WTC11 (cell line): ENCODE measurements around the gene NDRG4. TPM values are rescaled to one million over a fixed set of nuclear protein-coding genes. Genes with fewer than 3 reads are reported as not detected.

Experiments used
- ATAC-seq: fragments of 200-7000 bp; cut with Tn5 transposase; 2 replicates; pipeline ENCODE4 v1.10.0; 2021; ENCODE audit warnings: mild to moderate bottlenecking, moderate library complexity
- CTCF ChIA-PET: fragments of 300-600 bp; sonication (Branson Sonifier 250); formaldehyde crosslinking; loops from one replicate; lab custom pipeline; 2021; ENCODE audit warnings: antibody characterized with exemption; lab: Charles Lee
- POLR2A ChIA-PET: fragments of 350-600 bp; sonication (Branson Sonifier 250); formaldehyde crosslinking; loops from one replicate; lab custom pipeline; 2021; ENCODE audit warnings: antibody characterized with exemption; lab: Charles Lee
- DNase-seq: peaks from one replicate; pipeline ENCODE4 v3.0.0; 2021; ENCODE audit warnings: low spot score
- H3K27ac Mint-ChIP-seq: 2 replicates; pipeline ENCODE4 v1.8.0; 2021; ENCODE audit warnings: mixed read lengths
- H3K27me3 Mint-ChIP-seq: 2 replicates; pipeline ENCODE4 v1.8.0; 2021; ENCODE audit warnings: low read depth, mild to moderate bottlenecking, moderate library complexity, mixed read lengths
- H3K36me3 Mint-ChIP-seq: 2 replicates; pipeline ENCODE4 v1.8.0; 2021; ENCODE audit warnings: mixed read lengths
- H3K4me1 Mint-ChIP-seq: 2 replicates; pipeline ENCODE4 v1.8.0; 2022; ENCODE audit warnings: mixed read lengths
- H3K4me3 Mint-ChIP-seq: 2 replicates; pipeline ENCODE4 v1.8.0; 2021; ENCODE audit warnings: mild to moderate bottlenecking, moderate library complexity, mixed read lengths
- H3K9me3 Mint-ChIP-seq: 2 replicates; pipeline ENCODE4 v1.8.0; 2021; ENCODE audit warnings: mixed read lengths
- ARID4B ChIP-seq: sonication (generic); formaldehyde crosslinking; IDR thresholded peaks from 2 replicates; pipeline ENCODE4 v1.8.0; 2023; ENCODE audit warnings: missing genetic modification reagents, mild to moderate bottlenecking, borderline replicate concordance
- ATF1 ChIP-seq: sonication (generic); formaldehyde crosslinking; IDR thresholded peaks from 2 replicates; pipeline ENCODE4 v1.8.1; 2023; ENCODE audit warnings: mild to moderate bottlenecking, moderate library complexity, missing genetic modification reagents
- ATF2 ChIP-seq: sonication (generic); formaldehyde crosslinking; IDR thresholded peaks from 2 replicates; pipeline ENCODE4 v1.8.1; 2022; ENCODE audit warnings: low read depth, missing genetic modification reagents, borderline replicate concordance
- CREM ChIP-seq: sonication (generic); formaldehyde crosslinking; IDR thresholded peaks from 2 replicates; pipeline ENCODE4 v1.8.1; 2022; ENCODE audit warnings: mild to moderate bottlenecking, missing genetic modification reagents, moderate library complexity
- ELF4 ChIP-seq: sonication (generic); formaldehyde crosslinking; IDR thresholded peaks from 2 replicates; pipeline ENCODE4 v1.8.1; 2022; ENCODE audit warnings: low read depth, mild to moderate bottlenecking, moderate library complexity, missing genetic modification reagents
- ESRRA ChIP-seq: sonication (generic); formaldehyde crosslinking; IDR thresholded peaks from 2 replicates; pipeline ENCODE4 v1.8.1; 2022; ENCODE audit warnings: mild to moderate bottlenecking, missing genetic modification reagents, borderline replicate concordance
- ETV6 ChIP-seq: sonication (generic); formaldehyde crosslinking; IDR thresholded peaks from 2 replicates; pipeline ENCODE4 v1.8.1; 2022; ENCODE audit warnings: mild to moderate bottlenecking, missing genetic modification reagents
- GABPB1 ChIP-seq: sonication (generic); formaldehyde crosslinking; IDR thresholded peaks from 2 replicates; pipeline ENCODE4 v1.8.1; 2023; ENCODE audit warnings: mild to moderate bottlenecking, missing genetic modification reagents
- GTF2I ChIP-seq: fragments of 250-450 bp; sonication (Bioruptor Pico); conservative IDR thresholded peaks from 2 replicates; pipeline ENCODE4 v1.4.0; 2021; ENCODE audit warnings: mild to moderate bottlenecking
- HMGXB4 ChIP-seq: sonication (generic); formaldehyde crosslinking; IDR thresholded peaks from 2 replicates; pipeline ENCODE4 v1.8.1; 2023; ENCODE audit warnings: mild to moderate bottlenecking, moderate library complexity, missing genetic modification reagents
- IRF2 ChIP-seq: sonication (generic); formaldehyde crosslinking; IDR thresholded peaks from 2 replicates; pipeline ENCODE4 v1.8.0; 2022; ENCODE audit warnings: low read depth, missing genetic modification reagents, borderline replicate concordance
- KAT7 ChIP-seq: sonication (generic); formaldehyde crosslinking; IDR thresholded peaks from 2 replicates; pipeline ENCODE4 v1.8.1; 2023; ENCODE audit warnings: missing genetic modification reagents, mild to moderate bottlenecking, borderline replicate concordance
- MAX ChIP-seq: sonication (generic); formaldehyde crosslinking; IDR thresholded peaks from 2 replicates; pipeline ENCODE4 v1.8.0; 2022; ENCODE audit warnings: mild to moderate bottlenecking, missing genetic modification reagents
- PREB ChIP-seq: sonication (generic); formaldehyde crosslinking; IDR thresholded peaks from 2 replicates; pipeline ENCODE4 v1.8.1; 2022; ENCODE audit warnings: mild to moderate bottlenecking, missing genetic modification reagents, moderate library complexity, borderline replicate concordance
- PRRX2 ChIP-seq: fragments of 250-450 bp; sonication (Bioruptor Pico); IDR thresholded peaks from 2 replicates; pipeline ENCODE4 v1.8.0; 2021; ENCODE audit warnings: mild to moderate bottlenecking
- STAT6 ChIP-seq: sonication (generic); formaldehyde crosslinking; conservative IDR thresholded peaks from 2 replicates; pipeline ENCODE4 v1.8.1; 2023; ENCODE audit warnings: mild to moderate bottlenecking, low read depth, missing genetic modification reagents, moderate library complexity
- USF1 ChIP-seq: sonication (generic); formaldehyde crosslinking; IDR thresholded peaks from 2 replicates; pipeline ENCODE4 v1.8.0; 2022; ENCODE audit warnings: mild to moderate bottlenecking, missing genetic modification reagents
- ZNF138 ChIP-seq: sonication (generic); formaldehyde crosslinking; conservative IDR thresholded peaks from 2 replicates; pipeline ENCODE4 v1.8.1; 2022; ENCODE audit warnings: mild to moderate bottlenecking, moderate library complexity, missing genetic modification reagents
- ZNF219 ChIP-seq: sonication (generic); formaldehyde crosslinking; IDR thresholded peaks from 2 replicates; pipeline ENCODE4 v1.8.0; 2023; ENCODE audit warnings: missing genetic modification reagents, mild to moderate bottlenecking, borderline replicate concordance
- ZNF512 ChIP-seq: sonication (generic); formaldehyde crosslinking; IDR thresholded peaks from 2 replicates; pipeline ENCODE4 v1.8.1; 2022; ENCODE audit warnings: missing genetic modification reagents, borderline replicate concordance
- total RNA-seq: library from RNA; stranded (reverse); gene quantifications from 3 replicates; pipeline ENCODE4 v1.2.3, GENCODE V29; 2021

The NDRG4 gene
- total RNA-seq, 1 experiment from 2014 or later = 20.5 TPM

- POLR2A ChIA-PET = interaction anchor here (0.6 kb wide), 1 partner anchor 35 kb away, joined by 5 read pairs; no protein-coding TSS in a partner anchor
- no peak for ATAC-seq
- CTCF ChIA-PET = no interaction called here
- peak overlapping the region; percentile 17; the same call in 1 of the 2 replicates for H3K27ac Mint-ChIP-seq
- TF ChIP-seq GABPB1 (CRISPR knock-in tag) (no peak), IRF2 (no peak), PRRX2 (CRISPR knock-in tag) (no peak), HMGXB4 (CRISPR knock-in tag) (no peak), ZNF138 (CRISPR knock-in tag) (no peak), CREM (CRISPR knock-in tag) (no peak), ZNF219 (CRISPR knock-in tag) (no peak), PREB (no peak), KAT7 (no peak), ZNF512 (CRISPR knock-in tag) (no peak), ATF2 (CRISPR knock-in tag) (no peak), USF1 (CRISPR knock-in tag) (no peak), ESRRA (CRISPR knock-in tag) (no peak), GTF2I (CRISPR knock-in tag) (no peak), ETV6 (CRISPR knock-in tag) (no peak), MAX (no peak), STAT6 (no peak), ARID4B (no peak), ATF1 (no peak), ELF4 (CRISPR knock-in tag) (no peak)
- no peaks in the 10 kb centered on the region for H3K27me3 Mint-ChIP-seq
- no peaks in the 10 kb centered on the region for H3K4me1 Mint-ChIP-seq
- H3K9me3 Mint-ChIP-seq = no peaks in the 10 kb centered on the region
- peaks cover 96% of the 10 kb centered on the region for H3K36me3 Mint-ChIP-seq
- no peak overlapping the region for H3K4me3 Mint-ChIP-seq
- no peak for DNase-seq
These were observed 35.2 kb downstream of the NDRG4 start for GRCh38 chr16:58535100-58535499.
